Measurements from ENCODE around the gene PDZD2. TPM values are rescaled to one million over a fixed set of nuclear protein-coding genes. Genes with fewer than 3 reads are reported as not detected.

PDZD2 gene
- total RNA-seq, 1 donor from 2014 or later = 0.65 TPM

- no peak overlapping the region for H3K27ac Mint-ChIP-seq (ENCODE audit: unreplicated experiment)
- no peak overlapping the region for H3K4me3 Mint-ChIP-seq
- H3K36me3 Mint-ChIP-seq (ENCODE audit: low read depth) = no peaks in the 10 kb centered on the region
- DNase-seq (ENCODE audit: low read depth, low spot score) = no peak
- TF ChIP-seq, protein P1, sequence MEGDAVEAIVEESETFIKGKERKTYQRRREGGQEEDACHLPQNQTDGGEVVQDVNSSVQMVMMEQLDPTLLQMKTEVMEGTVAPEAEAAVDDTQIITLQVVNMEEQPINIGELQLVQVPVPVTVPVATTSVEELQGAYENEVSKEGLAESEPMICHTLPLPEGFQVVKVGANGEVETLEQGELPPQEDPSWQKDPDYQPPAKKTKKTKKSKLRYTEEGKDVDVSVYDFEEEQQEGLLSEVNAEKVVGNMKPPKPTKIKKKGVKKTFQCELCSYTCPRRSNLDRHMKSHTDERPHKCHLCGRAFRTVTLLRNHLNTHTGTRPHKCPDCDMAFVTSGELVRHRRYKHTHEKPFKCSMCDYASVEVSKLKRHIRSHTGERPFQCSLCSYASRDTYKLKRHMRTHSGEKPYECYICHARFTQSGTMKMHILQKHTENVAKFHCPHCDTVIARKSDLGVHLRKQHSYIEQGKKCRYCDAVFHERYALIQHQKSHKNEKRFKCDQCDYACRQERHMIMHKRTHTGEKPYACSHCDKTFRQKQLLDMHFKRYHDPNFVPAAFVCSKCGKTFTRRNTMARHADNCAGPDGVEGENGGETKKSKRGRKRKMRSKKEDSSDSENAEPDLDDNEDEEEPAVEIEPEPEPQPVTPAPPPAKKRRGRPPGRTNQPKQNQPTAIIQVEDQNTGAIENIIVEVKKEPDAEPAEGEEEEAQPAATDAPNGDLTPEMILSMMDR (conservative IDR thresholded peaks at IDR 0.05) = no peak
- H3K9me3 Mint-ChIP-seq = no peaks in the 10 kb centered on the region
- peaks cover 2% of the 10 kb centered on the region for H3K4me1 Mint-ChIP-seq
- H3K27me3 Mint-ChIP-seq (ENCODE audit: low read depth) = no peaks in the 10 kb centered on the region
Measured at GRCh38 chr5:31908396-31908795, 269.5 kb downstream of the PDZD2 start.

DNA sequence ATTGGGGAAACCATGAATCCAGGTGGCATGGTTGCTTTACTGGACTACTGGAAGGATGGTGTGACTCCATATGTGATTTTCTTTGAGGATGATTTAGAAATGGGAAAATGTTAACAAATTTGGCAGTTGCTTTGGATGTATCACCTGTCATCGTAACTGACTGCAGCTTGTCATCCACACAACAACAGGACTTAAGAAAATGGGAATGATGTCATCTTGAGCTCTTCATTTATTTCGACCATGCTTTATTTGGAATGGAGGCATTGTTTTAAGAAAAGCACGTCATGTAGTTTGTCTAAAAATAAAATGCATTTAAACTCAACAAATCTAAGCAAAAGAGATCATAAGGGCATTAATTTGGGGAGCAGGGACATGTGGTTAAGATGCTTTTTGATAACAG lies 270.1 kb downstream of the PDZD2 start:
- Mint-ChIP-seq H3K4me1 (peaks cover 8% of the 10 kb centered on the region), H3K27ac (ENCODE audit: unreplicated experiment) (no peak overlapping the region)

GRCh38 chr5:31911291-31912265 lies 272.6 kb downstream of the PDZD2 start:
- Mint-ChIP-seq H3K27me3 (ENCODE audit: low read depth) (no peaks in the 10 kb centered on the region), H3K36me3 (ENCODE audit: low read depth) (no peaks in the 10 kb centered on the region), H3K27ac (ENCODE audit: unreplicated experiment) (no peak overlapping the region), H3K9me3 (no peaks in the 10 kb centered on the region), H3K4me1 (peaks cover 8% of the 10 kb centered on the region), H3K4me3 (no peak overlapping the region)
- TF ChIP-seq, protein P1 (conservative IDR thresholded peaks at IDR 0.05) = no peak
- DNase-seq (ENCODE audit: low read depth, low spot score) = no peak

More for the DNA sequence above, 270.1 kb downstream of the PDZD2 start:
- H3K27me3 Mint-ChIP-seq (ENCODE audit: low read depth) = no peaks in the 10 kb centered on the region
- no peaks in the 10 kb centered on the region for H3K9me3 Mint-ChIP-seq
- H3K36me3 Mint-ChIP-seq (ENCODE audit: low read depth) = no peaks in the 10 kb centered on the region
- no peak overlapping the region for H3K4me3 Mint-ChIP-seq
- no peak for DNase-seq (ENCODE audit: low read depth, low spot score)
- TF ChIP-seq, protein P1 (conservative IDR thresholded peaks at IDR 0.05) = no peak

GRCh38 chr5:31913808-31914207 lies 274.9 kb downstream of the PDZD2 start:
- no peaks in the 10 kb centered on the region for H3K9me3 Mint-ChIP-seq
- peaks cover 8% of the 10 kb centered on the region for H3K4me1 Mint-ChIP-seq
- H3K36me3 Mint-ChIP-seq (ENCODE audit: low read depth) = no peaks in the 10 kb centered on the region
- no peak overlapping the region for H3K27ac Mint-ChIP-seq (ENCODE audit: unreplicated experiment)
- no peak for DNase-seq (ENCODE audit: low read depth, low spot score)
- H3K27me3 Mint-ChIP-seq (ENCODE audit: low read depth) = no peaks in the 10 kb centered on the region
- H3K4me3 Mint-ChIP-seq = no peak overlapping the region
- TF ChIP-seq, protein P1 (conservative IDR thresholded peaks at IDR 0.05) = no peak

- TF ChIP-seq, protein P1 (conservative IDR thresholded peaks at IDR 0.05) = no peak
- no peaks in the 10 kb centered on the region for H3K9me3 Mint-ChIP-seq
- no peak for DNase-seq (ENCODE audit: low read depth, low spot score)
- no peak overlapping the region for H3K4me3 Mint-ChIP-seq
- peak overlapping the region; percentile 40 for H3K27ac Mint-ChIP-seq (ENCODE audit: unreplicated experiment)
- H3K27me3 Mint-ChIP-seq (ENCODE audit: low read depth) = no peaks in the 10 kb centered on the region
- peaks cover 8% of the 10 kb centered on the region for H3K4me1 Mint-ChIP-seq
- no peaks in the 10 kb centered on the region for H3K36me3 Mint-ChIP-seq (ENCODE audit: low read depth)
Measured at GRCh38 chr5:31916327-31916726, 277.4 kb downstream of the PDZD2 start.
